ENCODE data around the gene COL4A1.

Gene COL4A1

DNA sequence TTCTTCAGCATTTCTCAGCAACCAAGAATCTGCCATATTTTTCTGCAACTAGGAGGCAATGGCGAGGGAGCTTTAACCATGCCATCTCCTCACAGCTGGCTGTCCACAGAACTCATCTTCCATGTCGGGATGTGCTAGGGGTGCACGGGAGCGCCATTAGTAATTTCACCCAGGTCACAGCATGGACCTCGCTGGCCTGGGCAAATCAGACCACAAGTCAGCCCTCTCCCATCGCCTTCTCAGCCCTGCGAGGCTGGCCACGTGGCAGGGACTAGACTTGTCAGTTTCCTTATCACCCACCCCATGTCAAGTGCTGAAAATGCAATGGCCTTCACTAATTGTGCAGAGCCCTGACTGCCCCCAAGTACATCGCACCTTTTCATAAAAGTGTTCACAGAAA, 15.7 kb downstream of the COL4A1 start:
- no peak for DNase-seq

GRCh38 chr13:110290826-110291225, 16.1 kb downstream of the COL4A1 start:
- no peak for DNase-seq

DNA sequence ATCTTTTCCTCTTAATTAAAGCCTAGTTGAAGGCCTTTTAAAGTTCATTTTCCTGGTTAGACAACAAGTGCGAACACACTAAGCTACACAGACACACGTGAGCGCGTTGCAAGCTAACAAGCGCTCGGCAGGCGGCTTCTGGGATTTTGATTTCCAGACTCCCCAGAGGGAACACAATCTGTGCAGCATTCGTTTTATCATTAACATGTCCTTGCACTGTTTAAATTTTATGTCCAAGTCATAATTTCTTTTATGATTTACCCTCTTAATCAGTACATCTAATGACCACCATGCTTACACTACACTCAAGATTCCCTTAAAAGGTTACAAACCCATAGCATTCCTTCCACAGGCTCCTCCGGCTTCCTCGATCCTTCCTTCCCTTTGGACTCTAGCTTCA, 16.8 kb downstream of the COL4A1 start:
- DNase-seq: no peak

DNA sequence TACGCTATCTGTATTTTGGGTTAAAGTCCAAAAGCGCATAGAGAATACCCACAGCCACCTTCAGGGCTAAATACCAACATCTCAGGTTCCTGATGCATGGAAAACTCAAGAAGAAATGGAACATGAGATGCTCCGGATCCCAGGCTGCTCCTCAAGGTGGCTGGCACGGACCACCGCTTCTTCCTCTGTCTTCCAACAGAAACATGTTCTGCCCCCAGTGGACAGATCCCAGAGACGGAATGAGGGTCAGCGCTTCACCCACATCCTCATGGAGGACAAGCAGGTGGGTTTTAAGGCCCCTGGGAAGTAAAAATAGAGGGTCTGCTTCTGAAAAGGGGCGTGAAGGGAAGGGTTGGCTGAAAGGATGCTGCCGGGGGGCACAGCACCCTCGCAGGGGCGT, 17.3 kb downstream of the COL4A1 start:
- no peak for DNase-seq

DNA sequence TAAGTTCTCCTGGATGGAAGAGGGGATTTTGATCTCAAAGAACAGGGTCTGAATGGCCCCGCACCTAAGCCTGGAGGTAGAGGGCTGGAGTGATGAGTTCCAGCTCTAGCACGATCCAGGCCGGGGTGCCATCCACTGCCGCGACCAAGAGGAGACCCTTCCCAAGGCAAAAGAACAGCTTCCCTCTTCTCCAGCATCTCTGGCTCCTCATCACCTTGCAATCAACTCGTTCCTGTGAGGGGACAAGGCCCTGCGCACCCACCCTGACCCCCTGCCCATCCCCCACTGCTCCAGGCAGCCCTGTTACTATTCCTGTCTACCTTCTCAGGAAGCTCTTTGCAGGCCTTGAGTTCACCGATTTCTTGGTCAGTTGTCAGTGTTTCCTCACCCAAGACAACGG, 17.8 kb downstream of the COL4A1 start:
- DNase-seq: no peak

GRCh38 chr13:110286833-110287819, 19.8 kb downstream of the COL4A1 start:
- DNase-seq: no peak

DNA sequence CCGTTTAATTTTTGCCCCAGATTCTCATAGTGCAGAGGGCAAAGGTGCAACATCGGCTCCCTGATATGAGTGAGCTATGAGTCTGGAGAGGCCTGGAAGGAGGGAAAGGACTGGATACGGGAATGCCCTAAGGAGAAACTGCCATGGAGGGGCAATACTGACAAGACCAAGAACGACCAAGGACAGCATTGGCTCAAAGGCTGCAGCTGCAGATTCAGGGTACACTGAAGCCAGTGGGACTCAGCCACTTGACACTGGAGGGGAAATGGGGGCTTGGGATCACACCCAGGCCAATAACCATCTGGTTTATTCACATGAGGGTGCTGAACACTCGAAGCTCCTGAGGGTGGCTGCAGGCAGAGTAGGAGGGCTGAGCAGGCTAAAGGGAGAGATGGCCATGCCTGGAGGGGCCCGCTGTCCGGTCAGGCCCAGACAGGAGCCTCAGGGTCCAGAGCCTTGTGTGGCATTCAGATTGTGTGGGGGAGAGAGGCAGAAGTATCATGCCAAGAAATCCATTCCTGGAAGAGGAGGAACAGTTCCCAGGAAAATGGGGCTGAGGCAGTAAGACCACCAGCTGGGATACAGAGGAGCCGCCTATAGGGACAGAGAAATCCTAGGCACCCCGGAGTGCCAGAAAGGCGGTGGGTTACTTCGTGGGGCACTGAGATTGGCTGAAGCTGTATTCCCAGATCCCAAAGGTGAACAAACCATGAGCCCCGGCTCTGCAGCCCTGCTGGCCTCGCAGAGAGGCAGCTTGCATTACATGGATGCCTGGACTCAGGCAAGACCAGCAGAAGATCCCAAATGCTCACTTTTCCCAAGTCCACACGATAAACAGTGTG, 20.7 kb downstream of the COL4A1 start:
- DNase-seq: no peak

DNA sequence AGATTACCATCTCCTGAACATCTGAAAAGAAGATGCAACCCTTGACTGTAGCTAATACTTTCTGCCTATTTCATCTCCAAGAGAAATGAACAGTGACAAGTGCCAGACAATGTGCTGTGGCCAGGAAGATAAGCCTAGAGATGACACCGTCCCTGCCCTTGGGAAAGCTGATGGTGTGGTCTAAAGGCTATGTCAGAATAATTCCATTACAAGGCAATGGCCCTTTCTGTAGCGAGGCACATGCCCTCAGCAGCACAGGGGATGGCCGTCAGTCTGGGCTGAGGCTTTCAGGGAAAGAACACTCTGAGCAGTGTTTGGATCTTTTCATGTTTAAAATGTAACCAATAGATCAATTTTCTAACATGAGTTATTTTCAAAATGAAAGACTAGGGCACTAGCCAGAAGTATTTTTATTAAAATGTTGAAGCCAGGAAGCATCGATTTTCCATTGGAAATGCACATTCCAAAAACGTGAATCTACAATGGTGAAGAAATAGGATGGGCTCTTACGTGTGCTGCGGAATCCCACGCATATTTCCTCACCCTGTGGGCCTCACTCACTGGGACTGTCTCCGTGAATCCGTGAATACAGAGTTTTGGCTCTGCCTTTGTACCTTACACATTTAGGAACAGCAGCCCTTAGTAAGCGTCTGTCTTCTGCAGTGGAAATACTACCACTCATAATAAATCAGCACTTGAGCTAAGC, 22.0 kb downstream of the COL4A1 start:
- no peak for DNase-seq

DNA sequence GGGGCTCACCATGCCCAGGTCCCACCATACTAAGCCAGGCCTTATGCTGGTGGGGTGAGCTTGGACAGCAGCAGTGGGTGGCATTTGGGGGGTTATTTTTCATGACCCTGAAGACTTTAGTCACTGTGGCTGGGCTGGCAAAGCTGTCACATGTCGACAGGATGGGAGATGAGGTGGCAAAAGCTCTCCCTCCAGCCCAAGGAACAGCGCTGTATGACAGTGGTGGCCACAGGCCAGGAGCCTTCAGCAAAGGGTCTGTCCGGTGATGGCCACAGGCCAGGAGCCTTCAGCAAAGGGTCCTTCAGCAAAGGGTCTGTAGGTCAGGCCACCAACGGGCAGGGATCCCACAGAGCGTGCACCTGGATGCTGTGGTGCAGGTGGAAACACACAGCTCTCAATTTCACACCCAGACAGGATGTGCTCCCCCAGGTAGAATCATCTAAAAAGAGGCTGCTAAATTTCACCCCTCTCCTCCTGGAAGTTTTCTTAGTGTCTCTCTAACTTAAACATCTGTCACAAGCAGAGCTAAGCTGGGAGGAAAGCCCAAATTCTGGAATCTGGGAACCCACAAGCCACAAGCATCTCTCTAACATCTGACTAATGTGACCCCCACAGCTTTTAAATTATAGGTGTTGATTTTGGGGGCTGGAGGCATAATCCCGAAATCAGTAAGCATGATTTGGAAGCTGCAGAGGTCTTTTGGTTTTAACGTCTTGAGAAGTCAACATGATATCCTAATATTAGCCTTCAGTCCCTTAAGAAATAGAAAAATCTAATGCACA, 23.0 kb downstream of the COL4A1 start:
- no peak for DNase-seq

- DNase-seq: no peak
These were observed 24.6 kb downstream of the COL4A1 start for GRCh38 chr13:110282316-110282841.

DNA sequence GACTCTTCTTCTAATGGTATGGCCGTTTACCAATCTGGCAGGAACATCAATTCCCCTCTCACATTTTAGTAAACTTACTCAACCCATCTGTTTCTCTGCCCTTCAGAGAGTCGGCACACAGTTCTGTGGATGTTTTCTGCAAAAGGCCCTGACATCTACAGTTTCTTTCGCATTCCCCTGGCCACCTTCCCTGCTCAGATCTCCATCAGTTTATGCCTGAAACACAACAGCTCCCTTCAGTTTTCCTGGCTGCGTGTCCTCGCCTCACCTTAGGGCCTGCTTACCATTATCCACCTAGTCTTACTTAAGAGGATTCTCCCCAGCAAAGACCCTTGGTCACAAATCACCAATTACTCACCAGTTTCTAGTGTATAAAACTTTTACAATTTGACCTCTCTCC, 25.2 kb downstream of the COL4A1 start:
- DNase-seq: no peak

- DNase-seq: no peak
These were observed 25.8 kb downstream of the COL4A1 start for GRCh38 chr13:110280985-110281688.

DNA sequence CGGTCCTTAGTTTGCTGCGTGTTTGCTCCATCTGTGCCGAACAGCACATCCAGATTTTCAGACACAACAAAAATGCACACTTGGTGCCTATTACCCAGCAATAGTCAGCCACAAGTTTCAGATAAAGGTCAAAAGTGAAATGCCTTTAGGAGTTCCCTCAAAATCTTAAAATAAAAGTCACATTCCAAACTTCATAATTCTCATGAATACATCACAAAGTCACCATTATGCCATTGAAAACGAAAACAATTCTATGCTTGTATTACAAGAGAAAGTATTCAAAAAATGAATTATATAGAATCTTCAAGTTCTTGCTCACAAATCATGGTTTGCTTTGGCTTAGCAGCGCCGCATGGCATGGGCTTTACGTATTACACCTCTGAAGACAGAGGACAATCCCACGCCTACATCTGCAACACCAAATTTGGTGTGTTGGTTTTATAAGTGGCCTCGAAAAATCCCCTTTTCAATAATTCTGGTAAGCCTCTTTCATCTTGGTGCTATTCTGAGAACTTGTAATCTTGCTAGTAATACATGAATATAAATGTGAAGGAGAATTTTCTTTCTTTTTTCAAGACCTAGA, 26.6 kb downstream of the COL4A1 start:
- no peak for DNase-seq

DNA sequence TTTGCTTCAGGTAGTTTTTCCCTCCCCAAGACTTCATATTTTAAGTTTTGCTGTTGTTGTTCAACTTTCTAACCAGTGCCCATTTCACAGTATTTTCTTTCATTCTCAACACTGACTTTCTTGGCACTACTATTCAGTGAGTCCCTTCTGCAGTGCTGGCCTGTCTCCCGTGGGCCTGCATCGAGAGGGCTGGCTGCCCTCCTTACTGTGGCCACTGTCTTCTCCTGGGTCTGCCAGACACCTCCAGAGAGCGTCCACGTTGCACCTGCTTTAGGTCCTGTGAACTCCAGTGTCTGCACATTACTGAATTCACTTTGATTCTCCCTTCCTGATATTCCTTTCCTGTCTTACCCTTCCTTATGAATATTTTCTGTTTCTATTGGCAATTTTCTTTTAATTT, 27.3 kb downstream of the COL4A1 start:
- DNase-seq: no peak

DNA sequence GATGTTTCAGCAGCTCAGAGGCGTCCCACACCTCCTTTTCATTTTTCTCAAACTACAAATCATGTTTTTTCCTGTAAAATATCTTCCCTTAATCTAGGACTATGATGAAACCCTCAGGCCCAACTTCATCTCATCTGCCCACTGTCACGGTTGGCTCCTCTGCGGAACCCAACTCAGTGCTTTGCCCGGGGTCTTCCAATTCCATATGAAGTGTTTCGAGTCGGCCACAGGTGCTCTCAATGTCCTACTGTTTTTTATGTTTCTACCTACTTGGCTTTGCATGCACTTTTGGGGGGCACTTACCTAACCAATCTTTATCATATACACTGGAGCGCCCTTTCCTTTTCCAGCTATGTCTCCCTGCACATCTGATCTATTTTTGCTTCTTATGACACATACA, 28.1 kb downstream of the COL4A1 start:
- DNase-seq: no peak

DNA sequence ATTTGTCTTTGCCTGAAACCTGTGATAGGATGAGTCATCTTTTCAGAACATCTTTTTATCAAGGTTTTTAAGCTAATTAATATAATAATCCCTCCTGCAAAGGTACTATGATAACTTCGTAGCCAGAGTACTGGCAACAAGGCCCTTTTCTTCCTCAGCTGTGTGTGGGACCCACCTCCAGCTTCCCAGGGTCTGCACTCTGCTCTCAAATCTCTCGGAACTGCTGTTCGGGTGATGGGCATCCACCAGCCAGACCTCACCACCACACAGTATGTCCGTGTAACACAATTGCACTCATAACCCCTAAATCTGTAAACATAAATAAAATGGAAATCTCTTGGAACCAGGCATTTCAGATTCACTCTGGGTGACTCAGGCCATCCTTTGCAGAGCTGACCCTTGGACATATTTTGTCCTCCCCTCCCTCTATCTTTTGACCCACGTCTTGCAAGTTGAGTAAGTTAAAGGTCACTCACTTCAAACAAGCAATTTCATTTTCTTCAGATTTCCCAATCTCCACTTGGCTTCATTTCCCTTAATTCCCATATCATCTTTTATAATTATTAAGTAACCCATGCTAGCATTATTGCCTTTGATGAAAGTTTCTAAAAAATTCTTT, 29.5 kb downstream of the COL4A1 start:
- no peak for DNase-seq

DNA sequence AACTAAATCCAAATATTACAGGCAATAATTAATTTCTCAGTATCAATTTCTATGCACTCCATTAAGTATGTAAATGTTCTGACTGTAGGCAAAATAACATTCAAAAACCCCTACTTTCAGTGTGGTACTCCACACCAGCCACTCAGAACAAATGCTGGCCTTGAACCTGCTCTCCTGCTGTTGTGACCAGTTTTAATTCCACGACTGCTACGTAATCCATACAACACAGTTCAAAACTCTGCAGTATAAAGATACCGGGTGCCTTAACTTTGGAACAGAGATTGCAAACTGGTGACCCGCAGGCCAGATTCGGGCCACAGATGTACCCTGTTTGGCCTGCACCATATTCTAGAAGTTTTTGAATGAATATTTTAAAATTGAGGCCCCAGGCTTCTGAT, 30.4 kb downstream of the COL4A1 start:
- no peak for DNase-seq

DNA sequence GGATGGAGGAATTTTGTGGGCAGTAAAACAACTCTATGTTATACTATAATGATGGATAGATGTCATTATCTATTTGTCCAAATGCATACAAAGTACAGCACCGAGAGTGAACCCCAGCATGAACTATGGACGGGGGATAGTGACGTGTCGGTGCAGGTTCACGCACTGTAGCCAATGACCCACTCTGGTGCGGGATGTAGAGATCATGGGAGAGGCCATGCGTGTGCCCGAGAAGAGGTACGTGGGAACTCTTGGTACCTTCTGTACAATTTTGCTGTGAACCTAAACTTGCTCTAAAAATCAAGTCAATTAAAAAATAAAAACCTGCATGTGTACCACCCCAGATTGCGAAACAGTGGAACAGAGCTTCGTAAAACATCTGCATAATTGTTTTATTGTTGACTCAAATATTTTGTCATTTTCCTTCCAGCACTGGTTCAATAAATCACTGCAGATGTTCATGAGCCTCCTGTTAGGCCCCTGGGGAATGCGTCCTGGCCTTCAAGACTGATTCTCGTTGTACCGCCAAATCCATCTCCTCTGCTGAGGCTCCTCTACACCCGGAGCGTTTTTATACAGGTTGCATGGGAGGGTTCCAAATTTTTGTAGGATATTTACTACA, 30.9 kb downstream of the COL4A1 start:
- DNase-seq: no peak

- DNase-seq: no peak
These were observed 32.3 kb downstream of the COL4A1 start for GRCh38 chr13:110274687-110275086.

GRCh38 chr13:110273254-110273653, 33.7 kb downstream of the COL4A1 start:
- no peak for DNase-seq
